SK-N-SH treated with all-trans-retinoic acid at 6 μM for 48 hours (cell line): ENCODE measurements around the gene PILRA.

Experiments used
- ARNTL ChIP-seq: fragments of 450-650 bp; formaldehyde crosslinking; IDR thresholded peaks from 2 replicates; pipeline ENCODE4 v1.5.0; 2020; ENCODE audit warnings: low read depth, mild to moderate bottlenecking, moderate library complexity, borderline replicate concordance
- BACH2 ChIP-seq: fragments of 250-450 bp; sonication (Bioruptor Pico); IDR thresholded peaks from 2 replicates; pipeline ENCODE4 v1.9.0; 2021; ENCODE audit warnings: mild to moderate bottlenecking, borderline replicate concordance
- CSDC2 ChIP-seq: fragments of 250-450 bp; sonication (Bioruptor Pico); IDR thresholded peaks from 2 replicates; pipeline ENCODE4 v1.5.0; 2020; ENCODE audit warnings: mild to moderate bottlenecking, moderate library complexity
- GLIS3 ChIP-seq: fragments of 250-450 bp; sonication (Bioruptor Pico); IDR thresholded peaks from 2 replicates; pipeline ENCODE4 v1.5.0; 2020; ENCODE audit warnings: mild to moderate bottlenecking, moderate library complexity
- SNAI2 ChIP-seq: fragments of 250-450 bp; sonication (Bioruptor Pico); IDR thresholded peaks from 2 replicates; pipeline ENCODE4 v1.5.0; 2020; ENCODE audit warnings: mild to moderate bottlenecking, moderate library complexity
- TOX ChIP-seq: fragments of 250-450 bp; sonication (Bioruptor Pico); IDR thresholded peaks from 2 replicates; pipeline ENCODE4 v1.8.0; 2021; ENCODE audit warnings: mild to moderate bottlenecking, moderate library complexity, borderline replicate concordance
- ZFP3 ChIP-seq: fragments of 250-450 bp; sonication (Bioruptor Pico); IDR thresholded peaks from 2 replicates; pipeline ENCODE4 v1.5.0; 2020; ENCODE audit warnings: mild to moderate bottlenecking, moderate library complexity
- ZNF8 ChIP-seq: fragments of 450-650 bp; formaldehyde crosslinking; IDR thresholded peaks from 2 replicates; pipeline ENCODE4 v1.5.0; 2020; ENCODE audit warnings: mild to moderate bottlenecking, moderate library complexity
- TF ChIP-seq, protein P1 (sequence below): fragments of 250-450 bp; sonication (Bioruptor Pico); IDR thresholded peaks from 2 replicates; pipeline ENCODE4 v1.5.1; 2021; ENCODE audit warnings: mild to moderate bottlenecking, moderate library complexity
- TF ChIP-seq, protein P2 (sequence below): fragments of 250-450 bp; sonication (Bioruptor Pico); IDR thresholded peaks from 2 replicates; pipeline ENCODE4 v1.8.0; 2021; ENCODE audit warnings: low read depth, mild to moderate bottlenecking, moderate library complexity, borderline replicate concordance
- TF ChIP-seq, protein P3 (sequence below): fragments of 250-450 bp; sonication (Bioruptor Pico); IDR thresholded peaks from 2 replicates; pipeline ENCODE4 v1.5.1; 2020; ENCODE audit warnings: low read depth, mild to moderate bottlenecking, moderate library complexity
- TF ChIP-seq, protein P4 (sequence below): fragments of 250-450 bp; sonication (Bioruptor Pico); IDR thresholded peaks from 2 replicates; pipeline ENCODE4 v1.8.0; 2020; ENCODE audit warnings: mild to moderate bottlenecking, moderate library complexity, borderline replicate concordance

DNA sequence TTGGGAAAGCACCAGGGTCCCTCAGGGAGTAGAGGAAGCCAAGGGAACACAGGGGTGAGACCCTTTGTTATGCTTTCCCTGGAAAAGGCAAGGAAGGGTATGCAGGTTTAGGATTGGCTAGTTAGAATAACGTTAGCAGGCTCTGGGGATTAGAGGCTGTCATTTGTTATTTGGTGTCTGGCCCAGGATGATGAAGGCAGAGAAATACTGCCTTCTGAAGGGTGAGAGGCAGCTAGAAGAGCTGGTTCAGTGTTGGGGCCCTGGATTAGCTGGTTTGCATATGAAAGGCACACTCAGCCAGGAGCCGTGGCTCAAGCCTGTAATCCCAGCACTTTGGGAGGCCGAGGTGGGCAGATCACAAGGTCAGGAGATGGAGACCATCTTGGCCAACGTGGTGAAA, 3.0 kb upstream of the PILRA start:
- TF ChIP-seq, protein P1, sequence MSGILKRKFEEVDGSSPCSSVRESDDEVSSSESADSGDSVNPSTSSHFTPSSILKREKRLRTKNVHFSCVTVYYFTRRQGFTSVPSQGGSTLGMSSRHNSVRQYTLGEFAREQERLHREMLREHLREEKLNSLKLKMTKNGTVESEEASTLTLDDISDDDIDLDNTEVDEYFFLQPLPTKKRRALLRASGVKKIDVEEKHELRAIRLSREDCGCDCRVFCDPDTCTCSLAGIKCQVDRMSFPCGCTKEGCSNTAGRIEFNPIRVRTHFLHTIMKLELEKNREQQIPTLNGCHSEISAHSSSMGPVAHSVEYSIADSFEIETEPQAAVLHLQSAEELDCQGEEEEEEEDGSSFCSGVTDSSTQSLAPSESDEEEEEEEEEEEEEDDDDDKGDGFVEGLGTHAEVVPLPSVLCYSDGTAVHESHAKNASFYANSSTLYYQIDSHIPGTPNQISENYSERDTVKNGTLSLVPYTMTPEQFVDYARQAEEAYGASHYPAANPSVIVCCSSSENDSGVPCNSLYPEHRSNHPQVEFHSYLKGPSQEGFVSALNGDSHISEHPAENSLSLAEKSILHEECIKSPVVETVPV (CRISPR knock-in tag) = no peak
- TF ChIP-seq, protein P2, sequence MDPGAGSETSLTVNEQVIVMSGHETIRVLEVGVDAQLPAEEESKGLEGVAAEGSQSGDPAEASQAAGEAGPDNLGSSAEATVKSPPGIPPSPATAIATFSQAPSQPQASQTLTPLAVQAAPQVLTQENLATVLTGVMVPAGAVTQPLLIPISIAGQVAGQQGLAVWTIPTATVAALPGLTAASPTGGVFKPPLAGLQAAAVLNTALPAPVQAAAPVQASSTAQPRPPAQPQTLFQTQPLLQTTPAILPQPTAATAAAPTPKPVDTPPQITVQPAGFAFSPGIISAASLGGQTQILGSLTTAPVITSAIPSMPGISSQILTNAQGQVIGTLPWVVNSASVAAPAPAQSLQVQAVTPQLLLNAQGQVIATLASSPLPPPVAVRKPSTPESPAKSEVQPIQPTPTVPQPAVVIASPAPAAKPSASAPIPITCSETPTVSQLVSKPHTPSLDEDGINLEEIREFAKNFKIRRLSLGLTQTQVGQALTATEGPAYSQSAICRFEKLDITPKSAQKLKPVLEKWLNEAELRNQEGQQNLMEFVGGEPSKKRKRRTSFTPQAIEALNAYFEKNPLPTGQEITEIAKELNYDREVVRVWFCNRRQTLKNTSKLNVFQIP (CRISPR knock-in tag) = no peak
- no peak for TF ChIP-seq CSDC2 (CRISPR knock-in tag)
- no peak for TF ChIP-seq ZNF8 (CRISPR knock-in tag)
- TF ChIP-seq, protein P3, sequence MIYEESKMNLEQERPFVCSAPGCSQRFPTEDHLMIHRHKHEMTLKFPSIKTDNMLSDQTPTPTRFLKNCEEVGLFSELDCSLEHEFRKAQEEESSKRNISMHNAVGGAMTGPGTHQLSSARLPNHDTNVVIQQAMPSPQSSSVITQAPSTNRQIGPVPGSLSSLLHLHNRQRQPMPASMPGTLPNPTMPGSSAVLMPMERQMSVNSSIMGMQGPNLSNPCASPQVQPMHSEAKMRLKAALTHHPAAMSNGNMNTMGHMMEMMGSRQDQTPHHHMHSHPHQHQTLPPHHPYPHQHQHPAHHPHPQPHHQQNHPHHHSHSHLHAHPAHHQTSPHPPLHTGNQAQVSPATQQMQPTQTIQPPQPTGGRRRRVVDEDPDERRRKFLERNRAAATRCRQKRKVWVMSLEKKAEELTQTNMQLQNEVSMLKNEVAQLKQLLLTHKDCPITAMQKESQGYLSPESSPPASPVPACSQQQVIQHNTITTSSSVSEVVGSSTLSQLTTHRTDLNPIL = no peak
- TF ChIP-seq SNAI2 (CRISPR knock-in tag) = no peak
- no peak for TF ChIP-seq TOX (CRISPR knock-in tag)
- TF ChIP-seq GLIS3 (CRISPR knock-in tag) = no peak
- TF ChIP-seq, protein P4, sequence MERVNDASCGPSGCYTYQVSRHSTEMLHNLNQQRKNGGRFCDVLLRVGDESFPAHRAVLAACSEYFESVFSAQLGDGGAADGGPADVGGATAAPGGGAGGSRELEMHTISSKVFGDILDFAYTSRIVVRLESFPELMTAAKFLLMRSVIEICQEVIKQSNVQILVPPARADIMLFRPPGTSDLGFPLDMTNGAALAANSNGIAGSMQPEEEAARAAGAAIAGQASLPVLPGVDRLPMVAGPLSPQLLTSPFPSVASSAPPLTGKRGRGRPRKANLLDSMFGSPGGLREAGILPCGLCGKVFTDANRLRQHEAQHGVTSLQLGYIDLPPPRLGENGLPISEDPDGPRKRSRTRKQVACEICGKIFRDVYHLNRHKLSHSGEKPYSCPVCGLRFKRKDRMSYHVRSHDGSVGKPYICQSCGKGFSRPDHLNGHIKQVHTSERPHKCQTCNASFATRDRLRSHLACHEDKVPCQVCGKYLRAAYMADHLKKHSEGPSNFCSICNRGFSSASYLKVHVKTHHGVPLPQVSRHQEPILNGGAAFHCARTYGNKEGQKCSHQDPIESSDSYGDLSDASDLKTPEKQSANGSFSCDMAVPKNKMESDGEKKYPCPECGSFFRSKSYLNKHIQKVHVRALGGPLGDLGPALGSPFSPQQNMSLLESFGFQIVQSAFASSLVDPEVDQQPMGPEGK = no peak
- TF ChIP-seq ZFP3 (CRISPR knock-in tag) = no peak
- TF ChIP-seq ARNTL (CRISPR knock-in tag) = no peak
- TF ChIP-seq BACH2 (CRISPR knock-in tag) = no peak
